ENCODE measurements around the gene SLC39A3. TPM values are rescaled to one million over a fixed set of nuclear protein-coding genes. Genes with fewer than 3 reads are reported as not detected.

The SLC39A3 gene
- total and polyA plus RNA-seq, 2 experiments from 2014 or later, result 36.1 to 44.3 TPM

- Histone ChIP-seq H3K4me3 (peak within 1 kb of the TSS; percentile 37), H4K20me1 (ENCODE audit: insufficient read depth, poor library complexity, severe bottlenecking) (peaks cover 12% of the 10 kb centered on the region), H3K4me1 (ENCODE audit: insufficient read depth) (peaks cover 17% of the 10 kb centered on the region), H3K27me3 (no peaks in the 10 kb centered on the region), H3K4me2 (peak within 1 kb of the TSS; percentile 96), H3K9me2 (replicated peaks; ENCODE audit: insufficient read depth) (no peaks in the 10 kb centered on the region), H3K36me3 (replicated peaks; ENCODE audit: insufficient read depth, low read depth) (no peaks in the 10 kb centered on the region), H3K79me2 (peaks cover 65% of the 10 kb centered on the region), H3K9me3 (ENCODE audit: low read depth) (no peaks in the 10 kb centered on the region), H2AFZ (peak within 1 kb of the TSS; percentile 62), H3K27ac (peak within 1 kb of the TSS; percentile 70)
- DNase-seq (ENCODE audit: low spot score), result peak; percentile 100
- under 1% methylated on average over 72 of the region's 78 CpGs for WGBS (ENCODE audit: low lambda C conversion rate, missing lambda C conversion rate)
- TF ChIP-seq CTCF (IDR thresholded peaks at IDR 0.05; ENCODE audit: poor library complexity) (no peak), EZH2phosphoT487 (IDR thresholded peaks at IDR 0.05; ENCODE audit: low read depth, severe bottlenecking, unreplicated experiment) (no peak), EZH2 (IDR thresholded peaks at IDR 0.05; ENCODE audit: borderline replicate concordance) (no peak)
Measured at GRCh38 chr19:2785244-2785997, 45.6 kb upstream of the SLC39A3 start, which contains the start of gene THOP1. Gene THOP1, plus strand, starts transcription at chr19:2785503. Its CDS starts 160 bp downstream, at chr19:2785663.

GRCh38 chr19:2783781-2784145 is 43.9 kb upstream of the SLC39A3 start:
- peak overlapping the region; percentile 73 for H3K4me2 ChIP-seq
- no peaks in the 10 kb centered on the region for H3K27me3 ChIP-seq
- 91% methylated on average over 7 of the region's 7 CpGs for WGBS (ENCODE audit: low lambda C conversion rate, missing lambda C conversion rate)
- H3K79me2 ChIP-seq, result peaks cover 76% of the 10 kb centered on the region
- no peak overlapping the region for H3K4me3 ChIP-seq
- no peaks in the 10 kb centered on the region for H3K9me2 ChIP-seq (replicated peaks; ENCODE audit: insufficient read depth)
- H3K9me3 ChIP-seq (ENCODE audit: low read depth), result no peaks in the 10 kb centered on the region
- peak overlapping the region; percentile 82 for H3K27ac ChIP-seq
- H2AFZ ChIP-seq, result peak overlapping the region; percentile 49
- TF ChIP-seq EZH2 (IDR thresholded peaks at IDR 0.05; ENCODE audit: borderline replicate concordance) (no peak), EZH2phosphoT487 (IDR thresholded peaks at IDR 0.05; ENCODE audit: low read depth, severe bottlenecking, unreplicated experiment) (no peak), CTCF (IDR thresholded peaks at IDR 0.05; ENCODE audit: poor library complexity) (no peak)
- no peaks in the 10 kb centered on the region for H3K36me3 ChIP-seq (replicated peaks; ENCODE audit: insufficient read depth, low read depth)
- H3K4me1 ChIP-seq (ENCODE audit: insufficient read depth), result peaks cover 17% of the 10 kb centered on the region
- peaks cover 16% of the 10 kb centered on the region for H4K20me1 ChIP-seq (ENCODE audit: insufficient read depth, poor library complexity, severe bottlenecking)
- DNase-seq (ENCODE audit: low spot score), result no peak

GRCh38 chr19:2782936-2783780 is 43.3 kb upstream of the SLC39A3 start, which contains the start of gene SGTA:
Gene SGTA, minus strand, starts transcription at chr19:2783273. Its CDS starts 14,205 bp downstream, at chr19:2769068.
- no peaks in the 10 kb centered on the region for H3K27me3 ChIP-seq
- H3K79me2 ChIP-seq, result peaks cover 76% of the 10 kb centered on the region
- H4K20me1 ChIP-seq (ENCODE audit: insufficient read depth, poor library complexity, severe bottlenecking), result peaks cover 18% of the 10 kb centered on the region
- WGBS (ENCODE audit: low lambda C conversion rate, missing lambda C conversion rate), result under 1% methylated on average over 66 of the region's 68 CpGs
- H3K9me2 ChIP-seq (replicated peaks; ENCODE audit: insufficient read depth), result no peaks in the 10 kb centered on the region
- peaks cover 17% of the 10 kb centered on the region for H3K4me1 ChIP-seq (ENCODE audit: insufficient read depth)
- peak within 1 kb of the TSS; percentile 94 for H3K4me3 ChIP-seq
- H3K4me2 ChIP-seq, result peak within 1 kb of the TSS; percentile 91
- peak within 1 kb of the TSS; percentile 49 for H2AFZ ChIP-seq
- peak; percentile 99 for DNase-seq (ENCODE audit: low spot score)
- no peak for TF ChIP-seq EZH2 (IDR thresholded peaks at IDR 0.05; ENCODE audit: borderline replicate concordance)
- TF ChIP-seq EZH2phosphoT487 (IDR thresholded peaks at IDR 0.05; ENCODE audit: low read depth, severe bottlenecking, unreplicated experiment), result no peak
- peak; percentile 29 for TF ChIP-seq CTCF (IDR thresholded peaks at IDR 0.05; ENCODE audit: poor library complexity)
- peak within 1 kb of the TSS; percentile 82 for H3K27ac ChIP-seq
- H3K36me3 ChIP-seq (replicated peaks; ENCODE audit: insufficient read depth, low read depth), result no peaks in the 10 kb centered on the region
- H3K9me3 ChIP-seq (ENCODE audit: low read depth), result no peaks in the 10 kb centered on the region
